ENCODE measurements around the gene PRKCA.
"Not testable (repeated sequence)": the region's sequence is repeated elsewhere in the genome, so short reads cannot be mapped to it uniquely, and the experiment has no call there.

The PRKCA gene

GRCh38 chr17:66349521-66350254 is 47.3 kb downstream of the PRKCA start:
- no peak for DNase-seq (ENCODE audit: insufficient read length, low spot score)
- FAIRE-seq, result no peak

- not testable (repeated sequence) for DNase-seq (ENCODE audit: insufficient read length, low spot score); FAIRE-seq
These were observed 48.2 kb downstream of the PRKCA start for GRCh38 chr17:66350576-66350975.

- no peak for FAIRE-seq
- no peak for DNase-seq (ENCODE audit: insufficient read length, low spot score)
These were observed 48.6 kb downstream of the PRKCA start for GRCh38 chr17:66351033-66351432.

- DNase-seq (ENCODE audit: insufficient read length, low spot score) (no peak), FAIRE-seq (no peak)
These were observed 49.3 kb downstream of the PRKCA start for GRCh38 chr17:66351701-66352100.

GRCh38 chr17:66353937-66354401 is 51.6 kb downstream of the PRKCA start:
- no peak for FAIRE-seq
- DNase-seq (ENCODE audit: insufficient read length, low spot score), result no peak

GRCh38 chr17:66354472-66354871 is 52.1 kb downstream of the PRKCA start:
- DNase-seq (ENCODE audit: insufficient read length, low spot score) (no peak), FAIRE-seq (no peak)

- no peak for FAIRE-seq
- DNase-seq (ENCODE audit: insufficient read length, low spot score), result no peak
These were observed 52.6 kb downstream of the PRKCA start for GRCh38 chr17:66354981-66355380.

GRCh38 chr17:66355510-66355909 is 53.1 kb downstream of the PRKCA start:
- FAIRE-seq (no peak), DNase-seq (ENCODE audit: insufficient read length, low spot score) (no peak)

- DNase-seq (ENCODE audit: insufficient read length, low spot score) (no peak), FAIRE-seq (no peak)
These were observed 54.6 kb downstream of the PRKCA start for GRCh38 chr17:66357037-66357436.

GRCh38 chr17:66359351-66359750 is 56.9 kb downstream of the PRKCA start:
- FAIRE-seq, result no peak
- DNase-seq (ENCODE audit: insufficient read length, low spot score), result no peak

GRCh38 chr17:66360961-66361565 is 58.6 kb downstream of the PRKCA start:
- FAIRE-seq; DNase-seq (ENCODE audit: insufficient read length, low spot score): not testable (repeated sequence)

GRCh38 chr17:66364508-66364907 is 62.1 kb downstream of the PRKCA start:
- DNase-seq (ENCODE audit: insufficient read length, low spot score) (no peak), FAIRE-seq (no peak)

- FAIRE-seq (no peak), DNase-seq (ENCODE audit: insufficient read length, low spot score) (no peak)
These were observed 62.6 kb downstream of the PRKCA start for GRCh38 chr17:66364990-66365490.

- DNase-seq (ENCODE audit: insufficient read length, low spot score), result no peak
- no peak for FAIRE-seq
These were observed 63.5 kb downstream of the PRKCA start for GRCh38 chr17:66365903-66366302.

- DNase-seq (ENCODE audit: insufficient read length, low spot score) (no peak), FAIRE-seq (no peak)
These were observed 64.7 kb downstream of the PRKCA start for GRCh38 chr17:66367107-66367506.

- FAIRE-seq, result no peak
- no peak for DNase-seq (ENCODE audit: insufficient read length, low spot score)
These were observed 67.4 kb downstream of the PRKCA start for GRCh38 chr17:66369830-66370229.

- no peak for DNase-seq (ENCODE audit: insufficient read length, low spot score)
- FAIRE-seq, result no peak
These were observed 69.1 kb downstream of the PRKCA start for GRCh38 chr17:66371561-66371960.

- DNase-seq (ENCODE audit: insufficient read length, low spot score) (no peak), FAIRE-seq (no peak)
These were observed 69.8 kb downstream of the PRKCA start for GRCh38 chr17:66372182-66372581.

GRCh38 chr17:66373079-66373478 is 70.7 kb downstream of the PRKCA start:
- FAIRE-seq (no peak), DNase-seq (ENCODE audit: insufficient read length, low spot score) (no peak)

GRCh38 chr17:66373944-66374817 is 71.8 kb downstream of the PRKCA start:
- DNase-seq (ENCODE audit: insufficient read length, low spot score) (no peak), FAIRE-seq (no peak)

GRCh38 chr17:66375121-66375520 is 72.7 kb downstream of the PRKCA start:
- FAIRE-seq (no peak), DNase-seq (ENCODE audit: insufficient read length, low spot score) (no peak)
